ENCODE results near the gene GRM1. TPM values are rescaled to one million over a fixed set of nuclear protein-coding genes. Genes with fewer than 3 reads are reported as not detected.

GRM1 gene
- total RNA-seq, 1 donor from 2014 or later: not detected

DNA sequence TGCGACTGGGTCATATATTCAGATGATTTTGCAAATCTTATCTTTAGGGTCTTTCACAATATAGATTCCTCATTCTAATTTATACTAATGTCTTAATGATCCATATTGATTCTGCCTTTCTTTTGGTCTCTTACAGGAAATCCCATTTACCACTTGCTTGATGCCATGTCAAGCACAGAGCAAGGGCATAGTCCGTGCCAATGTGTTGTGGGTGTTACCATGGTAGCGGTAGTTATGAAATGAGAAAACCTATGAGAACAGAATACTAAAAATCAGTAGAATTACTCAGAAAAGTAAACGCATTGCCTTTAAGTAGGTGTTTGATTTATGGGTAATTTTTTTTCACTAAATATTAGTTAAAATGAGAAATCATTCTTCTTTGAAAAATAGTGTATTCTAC lies 360.9 kb downstream of the GRM1 start:
- H3K4me3 ChIP-seq: no peak overlapping the region
- intact Hi-C loops (cut with DNase I): no loop called here
- H3K27ac ChIP-seq: no peak overlapping the region
- no peaks in the 10 kb centered on the region for H3K4me1 ChIP-seq
- no peaks in the 10 kb centered on the region for H3K27me3 ChIP-seq
- DNase-seq (ENCODE audit: extremely low spot score in 2 of 2): no peak
- H3K36me3 ChIP-seq: no peaks in the 10 kb centered on the region
- H3K9me3 ChIP-seq: no peaks in the 10 kb centered on the region
- TF ChIP-seq POLR2A (IDR thresholded peaks at IDR 0.05): no peak
- no peak for TF ChIP-seq POLR2AphosphoS5 (IDR thresholded peaks at IDR 0.05; ENCODE audit: insufficient read depth in 1 of 2, low read depth in 1 of 2)
- TF ChIP-seq CTCF (IDR thresholded peaks at IDR 0.05): no peak

DNA sequence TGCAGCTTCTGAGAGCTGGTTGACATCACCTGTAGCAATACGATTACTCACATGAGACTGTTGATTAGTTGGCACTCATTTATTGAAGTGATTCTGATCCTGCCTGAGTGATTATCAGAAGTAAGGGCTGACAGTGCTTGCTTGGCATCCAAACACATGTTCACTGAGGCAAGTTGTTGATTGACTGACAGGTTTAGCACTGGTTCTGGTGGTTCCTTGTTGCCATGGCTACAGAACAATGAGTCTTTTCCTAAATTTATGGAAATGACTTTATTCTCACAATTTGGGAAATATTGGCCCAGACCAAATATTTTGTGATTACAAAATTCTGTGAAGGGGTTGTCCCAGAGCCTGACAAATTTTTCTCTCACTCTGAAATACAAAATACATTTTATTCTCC lies 368.8 kb downstream of the GRM1 start:
- Histone ChIP-seq H3K4me1 (no peaks in the 10 kb centered on the region), H3K4me3 (no peak overlapping the region), H3K36me3 (no peaks in the 10 kb centered on the region), H3K27me3 (no peaks in the 10 kb centered on the region), H3K27ac (no peak overlapping the region), H3K9me3 (no peaks in the 10 kb centered on the region)
- TF ChIP-seq POLR2AphosphoS5 (IDR thresholded peaks at IDR 0.05; ENCODE audit: insufficient read depth in 1 of 2, low read depth in 1 of 2) (no peak), CTCF (IDR thresholded peaks at IDR 0.05) (no peak), POLR2A (IDR thresholded peaks at IDR 0.05) (no peak)
- intact Hi-C loops (cut with DNase I): no loop called here
- no peak for DNase-seq (ENCODE audit: extremely low spot score in 2 of 2)

- H3K4me3 ChIP-seq: no peak overlapping the region
- TF ChIP-seq POLR2AphosphoS5 (IDR thresholded peaks at IDR 0.05; ENCODE audit: insufficient read depth in 1 of 2, low read depth in 1 of 2) (no peak), POLR2A (IDR thresholded peaks at IDR 0.05) (no peak), CTCF (IDR thresholded peaks at IDR 0.05) (no peak)
- intact Hi-C loops (cut with DNase I): no loop called here
- no peaks in the 10 kb centered on the region for H3K27me3 ChIP-seq
- H3K36me3 ChIP-seq: no peaks in the 10 kb centered on the region
- DNase-seq (ENCODE audit: extremely low spot score in 2 of 2): no peak
- H3K4me1 ChIP-seq: no peaks in the 10 kb centered on the region
- no peak overlapping the region for H3K27ac ChIP-seq
- H3K9me3 ChIP-seq: no peaks in the 10 kb centered on the region
Measured at GRCh38 chr6:146402476-146402875, 373.6 kb downstream of the GRM1 start.

- intact Hi-C loops (cut with DNase I): no loop called here
- no peak for DNase-seq (ENCODE audit: extremely low spot score in 2 of 2)
- TF ChIP-seq POLR2A (IDR thresholded peaks at IDR 0.05) (no peak), POLR2AphosphoS5 (IDR thresholded peaks at IDR 0.05; ENCODE audit: insufficient read depth in 1 of 2, low read depth in 1 of 2) (no peak)
- H3K27ac ChIP-seq: no peak overlapping the region
- no peaks in the 10 kb centered on the region for H3K36me3 ChIP-seq
- no peaks in the 10 kb centered on the region for H3K4me1 ChIP-seq
- H3K27me3 ChIP-seq: no peaks in the 10 kb centered on the region
- no peak overlapping the region for H3K4me3 ChIP-seq
- H3K9me3 ChIP-seq: no peaks in the 10 kb centered on the region
Measured at GRCh38 chr6:146408583-146408982, 379.7 kb downstream of the GRM1 start.

DNA sequence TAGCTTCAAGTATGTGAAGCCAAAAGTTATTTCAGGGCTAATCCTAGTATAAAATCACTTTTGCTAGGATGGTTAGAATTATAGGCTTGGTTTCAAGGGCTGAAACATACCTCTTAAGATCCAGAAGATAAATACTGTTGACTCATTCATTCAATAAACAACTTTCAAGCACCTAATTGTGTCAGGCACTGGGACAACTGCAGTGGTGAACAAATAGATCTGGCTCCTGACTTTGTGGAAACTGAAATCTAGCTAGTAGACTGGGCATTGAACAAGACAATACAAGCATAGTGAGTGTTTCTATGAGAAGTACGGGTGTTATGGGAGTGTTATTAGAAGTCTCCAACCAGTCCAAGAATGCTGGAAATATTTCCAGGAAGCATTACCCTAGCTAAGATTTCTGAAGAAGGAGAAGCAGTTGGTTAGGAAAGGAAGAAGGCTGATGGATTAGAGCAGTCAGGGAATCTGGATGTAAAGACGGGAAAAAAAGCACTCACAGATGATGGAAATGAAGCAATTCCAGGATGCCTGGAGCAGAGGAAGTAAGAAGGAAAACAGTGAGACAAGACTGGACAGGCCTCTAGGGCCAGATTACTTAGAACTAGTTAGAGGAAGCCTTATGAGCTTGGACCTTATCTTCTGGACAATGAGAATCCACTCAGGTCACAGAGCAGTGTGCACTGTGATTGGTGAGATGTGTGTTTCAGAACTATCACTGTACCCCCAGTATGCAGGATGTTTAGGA lies 382.2 kb downstream of the GRM1 start:
- no peak overlapping the region for H3K27ac ChIP-seq
- DNase-seq (ENCODE audit: extremely low spot score in 2 of 2): no peak
- H3K4me1 ChIP-seq: no peaks in the 10 kb centered on the region
- intact Hi-C loops (cut with DNase I): no loop called here
- TF ChIP-seq POLR2AphosphoS5 (IDR thresholded peaks at IDR 0.05; ENCODE audit: insufficient read depth in 1 of 2, low read depth in 1 of 2) (no peak), CTCF (IDR thresholded peaks at IDR 0.05) (no peak), POLR2A (IDR thresholded peaks at IDR 0.05) (no peak)
- H3K4me3 ChIP-seq: no peak overlapping the region
- H3K36me3 ChIP-seq: no peaks in the 10 kb centered on the region
- H3K9me3 ChIP-seq: no peaks in the 10 kb centered on the region
- no peaks in the 10 kb centered on the region for H3K27me3 ChIP-seq
